Body of pancreas (tissue), 4 donors: ENCODE results near the gene POC1A. TPM values are rescaled to one million over a fixed set of nuclear protein-coding genes. Genes with fewer than 3 reads are reported as not detected.

Experiments
- ATAC-seq: fragments of 150-250 bp; one replicate; pipeline ENCODE4 v1.9.1; 2016
- DNase-seq, 4 donors: peaks; one replicate each; pipeline ENCODE4 v3.0.0-alpha.2; 2019
- H3K27ac ChIP-seq, 4 donors: fragments of 200-600 bp; sonication (generic); 1 replicate in 3 of 4; 2 replicates in 1 of 4; pipeline versions ENCODE4 v1.5.1 to v1.6.1; 2016 to 2019; ENCODE audit warnings: mild to moderate bottlenecking in 1 of 4, mixed read lengths in 1 of 4, moderate library complexity in 1 of 4
- H3K27me3 ChIP-seq, 2 donors: fragments of 200-600 bp; sonication (generic); one replicate each; pipeline ENCODE4 v1.6.0; 2016; ENCODE audit warnings: mild to moderate bottlenecking in 1 of 2
- H3K36me3 ChIP-seq, 2 donors: fragments of 200-600 bp; sonication (generic); replicated peaks in 1 of 2; 2 replicates each; pipeline ENCODE4 v1.5.1; 2016; ENCODE audit warnings: low read depth in 2 of 2; ENCODE audit not compliant: insufficient read depth in 1 of 2
- H3K4me1 ChIP-seq: fragments of 200-600 bp; sonication (generic); one replicate; pipeline ENCODE4 v1.6.0; 2016
- H3K4me3 ChIP-seq, 2 donors: fragments of 200-600 bp; sonication (generic); 1 replicate in 1 of 2; 2 replicates in 1 of 2; pipeline ENCODE4 v1.5.1; 2016 to 2019
- H3K9me3 ChIP-seq, 3 donors: fragments of 200-600 bp; sonication (generic); 1 replicate in 2 of 3; 2 replicates in 1 of 3; pipeline ENCODE4 v1.5.1; 2016
- POLR2A ChIP-seq, 3 donors: fragments of 450-650 bp; IDR thresholded peaks; one replicate each; pipeline ENCODE4 v1.6.1; 2016; ENCODE audit warnings: antibody characterized with exemption in 3 of 3, mild to moderate bottlenecking in 2 of 3
- WGBS, 2 donors: methylation state at CpG; one replicate each; pipeline ENCODE4 v1.1.5; 2017; 5-methylcytosine and 5-hydroxymethylcytosine counted together
- intact Hi-C: fragments of 100-400 bp; cut with DNase I; formaldehyde crosslinking; loops from one replicate; pipeline ENCODE4 v1.15.1; 2023
- total RNA-seq, 2 donors: library from RNA; depleted of rRNA; stranded (reverse); fragments of >200 nt; gene quantifications; one replicate each; pipeline ENCODE4 v1.1.0, GENCODE V29; 2016
- TF ChIP-seq, protein P1 (sequence below), 7 experiments: fragments of 450-650 bp in 4 of 7; fragments of 200-600 bp in 3 of 7; sonication (generic) in 3 of 7; IDR thresholded peaks; one replicate each; pipeline ENCODE4 v1.5.1; 2016 to 2019; ENCODE audit warnings: antibody characterized with exemption in 7 of 7

POC1A gene
- total RNA-seq = 1 to 10 TPM in 1 of 2 donors, under 1 TPM in 1; 0.26 to 3.3 TPM

DNA sequence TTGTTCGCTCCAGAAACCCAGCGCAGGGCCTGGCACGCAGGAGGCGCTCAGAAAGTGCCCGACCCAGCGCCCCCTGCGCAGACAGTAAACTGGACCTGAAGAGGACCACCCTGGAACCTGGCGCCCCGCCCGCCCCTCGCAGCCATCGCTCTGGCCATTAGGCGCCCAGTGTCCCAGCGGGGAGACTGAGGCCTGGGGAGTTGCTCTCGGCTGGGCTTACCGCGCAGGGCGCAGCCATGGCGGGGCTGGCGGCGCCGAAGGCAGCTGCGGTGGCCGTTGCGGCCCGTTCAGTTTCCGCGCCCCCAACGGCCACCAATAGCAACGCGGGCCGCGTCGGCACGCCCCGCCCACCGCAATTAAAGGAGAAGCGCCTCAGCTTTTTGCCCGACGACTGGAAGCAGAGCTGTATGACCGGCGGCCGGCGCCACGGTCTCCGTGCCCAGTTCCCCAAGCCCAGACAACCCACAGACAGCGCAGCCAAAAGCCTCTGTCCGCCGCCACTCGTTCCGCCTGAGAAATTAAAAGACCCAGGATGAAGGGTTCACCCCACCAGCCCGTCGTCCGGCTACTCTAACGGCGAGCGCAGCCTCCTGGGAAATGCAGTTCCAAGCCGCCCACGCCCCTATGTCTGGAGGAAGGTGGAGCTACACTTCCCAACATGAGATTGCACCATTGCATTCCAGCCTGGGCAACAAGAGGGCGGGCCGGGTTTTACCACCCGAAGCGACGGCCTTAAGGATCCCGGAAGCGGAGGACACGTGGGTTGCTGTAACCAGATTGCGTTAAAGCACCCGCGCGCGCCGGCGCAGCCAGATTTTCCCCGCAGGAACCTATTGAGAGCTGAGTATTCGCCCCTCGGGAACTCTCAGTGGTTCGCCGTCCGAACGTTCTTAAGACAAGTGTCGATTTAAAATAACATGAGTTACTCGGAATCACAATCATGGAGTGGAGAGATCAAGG, at the start of gene POC1A:
POC1A (minus strand) TSS at position 289 of the 960 bp plus-strand sequence; CDS start at position 238, 51 bp downstream.
- peak; percentile 99 for ATAC-seq
- TF ChIP-seq, protein P1, sequence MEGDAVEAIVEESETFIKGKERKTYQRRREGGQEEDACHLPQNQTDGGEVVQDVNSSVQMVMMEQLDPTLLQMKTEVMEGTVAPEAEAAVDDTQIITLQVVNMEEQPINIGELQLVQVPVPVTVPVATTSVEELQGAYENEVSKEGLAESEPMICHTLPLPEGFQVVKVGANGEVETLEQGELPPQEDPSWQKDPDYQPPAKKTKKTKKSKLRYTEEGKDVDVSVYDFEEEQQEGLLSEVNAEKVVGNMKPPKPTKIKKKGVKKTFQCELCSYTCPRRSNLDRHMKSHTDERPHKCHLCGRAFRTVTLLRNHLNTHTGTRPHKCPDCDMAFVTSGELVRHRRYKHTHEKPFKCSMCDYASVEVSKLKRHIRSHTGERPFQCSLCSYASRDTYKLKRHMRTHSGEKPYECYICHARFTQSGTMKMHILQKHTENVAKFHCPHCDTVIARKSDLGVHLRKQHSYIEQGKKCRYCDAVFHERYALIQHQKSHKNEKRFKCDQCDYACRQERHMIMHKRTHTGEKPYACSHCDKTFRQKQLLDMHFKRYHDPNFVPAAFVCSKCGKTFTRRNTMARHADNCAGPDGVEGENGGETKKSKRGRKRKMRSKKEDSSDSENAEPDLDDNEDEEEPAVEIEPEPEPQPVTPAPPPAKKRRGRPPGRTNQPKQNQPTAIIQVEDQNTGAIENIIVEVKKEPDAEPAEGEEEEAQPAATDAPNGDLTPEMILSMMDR (IDR thresholded peaks at IDR 0.05) = peak in 6 of 7 experiments; percentile 13 to 33 (median 18)
- TF ChIP-seq POLR2A (IDR thresholded peaks at IDR 0.05) = peak; percentile 27 to 83 (median 75)
- intact Hi-C loops = no loop called here
- peak; percentile 97 to 99 (median 97) for DNase-seq
- H3K4me1 ChIP-seq = peaks cover 14% of the 10 kb centered on the region
- no peaks in the 10 kb centered on the region for H3K36me3 ChIP-seq
- H3K9me3 ChIP-seq = no peaks in the 10 kb centered on the region
- H3K4me3 ChIP-seq = peak within 1 kb of the TSS; percentile 18 to 45
- H3K27me3 ChIP-seq = no peaks in the 10 kb centered on the region
- 0 to 1% methylated on average over 7 to 82 of the region's 83 CpGs for WGBS, 2 donors
- peak within 1 kb of the TSS; percentile 65 to 91 (median 86) for H3K27ac ChIP-seq

- Histone ChIP-seq H3K9me3 (no peaks in the 10 kb centered on the region), H3K4me3 (no peak overlapping the region), H3K36me3 (peaks cover 0 to 26% of the 10 kb centered on the region in 2 donors), H3K27me3 (no peaks in the 10 kb centered on the region), H3K4me1 (peaks cover 18% of the 10 kb centered on the region), H3K27ac (no peak overlapping the region)
- ATAC-seq (no peak), DNase-seq (no peak)
- WGBS, 2 donors = 75 to 96% methylated on average over 1 of the region's 1 CpG
- intact Hi-C loops = no loop called here
- no peak for TF ChIP-seq POLR2A (IDR thresholded peaks at IDR 0.05)
- TF ChIP-seq, protein P1 (IDR thresholded peaks at IDR 0.05) = no peak
Measured at GRCh38 chr3:52203701-52204100, 49.5 kb upstream of the POC1A start.

GRCh38 chr3:52202384-52203077, 48.3 kb upstream of the POC1A start:
- no peak for ATAC-seq
- no peak for DNase-seq
- Histone ChIP-seq H3K4me3 (no peak overlapping the region), H3K9me3 (no peaks in the 10 kb centered on the region), H3K4me1 (peaks cover 24% of the 10 kb centered on the region), H3K27me3 (no peaks in the 10 kb centered on the region), H3K36me3 (peaks cover 0 to 17% of the 10 kb centered on the region in 2 donors), H3K27ac (peak overlapping the region in 1 of 4 donors; percentile 26)
- intact Hi-C loops = no loop called here
- TF ChIP-seq, protein P1 (IDR thresholded peaks at IDR 0.05) = no peak
- no peak for TF ChIP-seq POLR2A (IDR thresholded peaks at IDR 0.05)
- 70 to 90% methylated on average over 4 of the region's 4 CpGs for WGBS, 2 donors

GRCh38 chr3:52200981-52201679, 46.9 kb upstream of the POC1A start:
- Histone ChIP-seq H3K27me3 (no peaks in the 10 kb centered on the region), H3K27ac (no peak overlapping the region), H3K9me3 (no peaks in the 10 kb centered on the region), H3K4me1 (peaks cover 33% of the 10 kb centered on the region), H3K36me3 (peaks cover 0 to 13% of the 10 kb centered on the region in 2 donors), H3K4me3 (no peak overlapping the region)
- intact Hi-C loops = no loop called here
- ATAC-seq (no peak), DNase-seq (no peak)
- 89 to 93% methylated on average over 5 of the region's 5 CpGs for WGBS, 2 donors
- TF ChIP-seq POLR2A (IDR thresholded peaks at IDR 0.05) = no peak
- TF ChIP-seq, protein P1 (IDR thresholded peaks at IDR 0.05) = no peak
